NCI-H748 (cell line): ENCODE data around the gene F10.
A peak's percentile ranks its signal among the peaks of the same experiment; 100 is the strongest.

Source experiments
- DNase-seq: peaks from one replicate; lab custom pipeline; 2025; ENCODE audit not compliant: unreplicated experiment; lab: John Stamatoyannopoulos, UW

F10 gene

DNA sequence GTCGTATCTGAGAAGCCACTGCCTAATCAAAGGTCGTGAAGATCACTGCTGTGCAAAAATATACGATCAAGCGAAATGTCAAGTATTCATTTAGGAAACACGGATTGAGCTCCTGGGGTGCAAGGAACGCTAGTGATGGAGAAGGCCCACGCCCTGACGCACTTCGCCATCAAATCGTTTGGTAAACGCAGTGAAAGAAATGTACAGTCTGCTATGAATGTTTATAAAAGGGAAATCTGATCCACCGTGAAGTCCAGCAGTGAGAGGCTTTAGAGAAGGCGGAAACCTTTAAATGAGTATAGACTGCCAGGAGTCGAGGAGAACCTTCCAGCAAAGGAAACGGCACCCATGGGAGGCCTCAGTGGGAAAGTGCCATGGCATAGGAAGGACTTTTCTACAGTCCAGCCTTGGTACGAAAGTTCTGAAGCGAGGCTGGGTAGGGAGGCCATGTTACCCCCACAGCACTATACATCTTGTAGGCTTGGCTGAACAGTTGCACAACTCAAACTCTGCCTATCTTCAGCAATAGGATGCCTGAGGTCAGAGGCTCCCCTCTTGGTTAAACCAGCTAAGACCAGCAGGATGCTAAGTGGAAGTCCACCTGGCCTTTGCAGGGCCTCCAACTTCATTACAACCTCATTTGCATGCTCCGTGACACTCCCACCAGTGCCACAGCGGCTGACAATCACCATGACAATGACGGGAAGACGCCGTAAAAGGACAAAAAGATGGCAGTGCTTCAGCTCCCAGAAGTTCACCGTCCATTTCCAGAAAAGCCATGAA is 65.5 kb downstream of the F10 start:
- peak; percentile 14 for DNase-seq

DNA sequence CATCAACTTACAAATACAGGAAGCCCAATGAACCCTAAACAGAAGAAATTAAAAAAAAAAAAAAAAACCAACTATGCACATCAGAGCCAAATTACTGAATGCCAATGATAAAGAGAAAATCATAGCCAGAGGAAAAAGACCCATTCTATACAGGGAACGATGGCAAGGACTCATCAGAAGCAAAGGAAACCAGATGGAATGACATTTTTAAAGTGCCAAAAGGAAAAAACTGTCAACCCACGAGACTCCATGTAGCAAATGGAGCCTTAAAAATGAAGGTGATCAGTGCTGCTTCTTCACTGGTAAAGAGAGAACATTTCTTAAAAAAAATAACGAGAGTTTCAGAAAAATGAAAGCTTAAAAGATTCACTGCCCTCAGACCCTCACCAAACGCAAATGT is 67.6 kb downstream of the F10 start:
- DNase-seq = no peak

DNA sequence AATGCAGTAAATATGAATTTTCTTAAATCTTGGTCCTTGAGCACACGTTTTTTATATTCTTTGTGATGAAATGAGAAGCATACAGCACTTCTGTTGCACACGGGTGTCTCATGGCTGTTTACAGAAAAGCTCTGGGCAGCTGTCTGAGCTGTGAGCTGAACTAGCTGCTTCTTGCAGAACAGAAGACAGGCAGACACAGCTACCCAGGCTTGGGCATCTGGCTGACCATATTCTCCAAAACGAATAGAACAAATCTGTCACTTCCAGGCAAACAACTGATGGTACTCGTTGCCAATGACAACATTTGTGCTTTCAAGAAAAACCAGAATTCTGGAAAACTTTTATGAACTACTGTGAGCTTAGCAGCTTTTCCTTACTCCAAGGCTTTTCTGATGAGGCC is 69.7 kb downstream of the F10 start:
- no peak for DNase-seq

DNA sequence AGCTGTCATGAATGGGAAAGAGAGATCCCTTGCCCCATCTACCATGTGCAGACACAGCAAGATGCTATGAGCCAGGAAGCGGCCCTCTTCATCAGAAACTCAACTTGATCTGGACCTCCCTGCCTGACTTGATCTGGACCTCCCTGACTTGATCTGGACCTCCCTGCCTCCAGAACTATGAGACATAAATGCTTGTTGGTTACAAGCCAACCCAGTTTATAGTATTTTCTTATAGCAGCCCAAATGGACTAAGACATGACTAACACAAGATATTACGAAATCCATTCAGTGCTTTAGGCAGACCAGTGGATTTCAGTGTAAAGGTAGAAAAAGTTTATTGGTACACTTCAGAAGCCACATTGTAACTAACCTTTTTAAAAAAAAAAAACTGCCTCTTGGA is 70.3 kb downstream of the F10 start:
- DNase-seq = no peak

DNA sequence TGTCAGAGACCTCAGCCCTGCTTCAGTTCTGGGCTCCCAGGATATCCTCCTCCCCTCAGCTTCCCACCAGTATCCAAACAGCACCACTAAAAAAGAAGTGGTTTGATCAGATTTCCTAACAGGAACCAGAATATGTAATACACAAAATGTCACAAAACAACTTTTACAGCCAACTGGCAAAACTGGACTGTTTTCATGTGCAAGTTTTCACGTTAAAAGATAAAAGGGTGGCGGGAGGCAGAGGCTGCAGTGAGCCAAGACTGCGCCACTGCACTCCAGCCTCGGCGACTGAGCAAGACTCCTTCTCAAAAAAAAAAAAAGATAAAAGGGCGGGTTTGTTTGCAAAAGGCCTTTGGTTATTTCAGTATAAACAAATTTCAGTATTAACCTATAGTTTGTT is 72.8 kb downstream of the F10 start:
- DNase-seq = no peak

DNA sequence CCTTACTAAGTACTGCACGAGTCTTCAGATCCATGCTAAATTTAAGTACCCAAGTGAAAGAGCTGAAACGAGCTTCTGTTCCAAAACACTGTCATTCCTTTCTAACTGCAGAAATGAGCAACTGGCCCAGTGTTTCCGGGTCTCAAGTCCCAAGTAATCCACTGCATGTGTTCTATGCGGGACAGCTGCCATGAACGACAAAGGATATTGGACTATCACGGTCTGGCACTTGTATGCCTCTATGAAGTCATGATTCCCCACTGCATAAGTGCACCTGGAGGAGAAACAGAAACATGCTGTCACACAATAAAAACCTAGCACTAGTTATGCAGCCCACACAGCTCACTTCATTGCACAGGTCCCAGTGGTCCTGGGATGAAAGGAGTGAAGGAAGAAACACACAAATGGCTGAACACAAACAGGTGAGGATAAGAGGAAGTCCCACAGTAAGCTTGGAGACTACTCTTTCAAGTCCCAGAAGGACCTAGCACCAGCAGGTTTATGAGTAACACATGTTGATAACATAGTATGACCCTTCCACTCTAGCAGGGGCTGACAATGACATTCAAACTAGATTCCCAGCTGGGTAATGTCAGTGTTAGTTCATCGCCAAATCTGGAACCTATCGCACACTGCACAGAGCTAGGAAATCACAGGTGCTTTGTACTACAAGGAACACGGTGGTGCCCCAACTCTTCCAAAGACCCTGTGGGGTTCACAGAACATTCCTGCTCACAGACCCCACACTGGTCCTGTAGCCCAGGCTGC is 74.6 kb downstream of the F10 start:
- DNase-seq = no peak
